ENCODE results near the gene LYL1.

Gene LYL1

DNA sequence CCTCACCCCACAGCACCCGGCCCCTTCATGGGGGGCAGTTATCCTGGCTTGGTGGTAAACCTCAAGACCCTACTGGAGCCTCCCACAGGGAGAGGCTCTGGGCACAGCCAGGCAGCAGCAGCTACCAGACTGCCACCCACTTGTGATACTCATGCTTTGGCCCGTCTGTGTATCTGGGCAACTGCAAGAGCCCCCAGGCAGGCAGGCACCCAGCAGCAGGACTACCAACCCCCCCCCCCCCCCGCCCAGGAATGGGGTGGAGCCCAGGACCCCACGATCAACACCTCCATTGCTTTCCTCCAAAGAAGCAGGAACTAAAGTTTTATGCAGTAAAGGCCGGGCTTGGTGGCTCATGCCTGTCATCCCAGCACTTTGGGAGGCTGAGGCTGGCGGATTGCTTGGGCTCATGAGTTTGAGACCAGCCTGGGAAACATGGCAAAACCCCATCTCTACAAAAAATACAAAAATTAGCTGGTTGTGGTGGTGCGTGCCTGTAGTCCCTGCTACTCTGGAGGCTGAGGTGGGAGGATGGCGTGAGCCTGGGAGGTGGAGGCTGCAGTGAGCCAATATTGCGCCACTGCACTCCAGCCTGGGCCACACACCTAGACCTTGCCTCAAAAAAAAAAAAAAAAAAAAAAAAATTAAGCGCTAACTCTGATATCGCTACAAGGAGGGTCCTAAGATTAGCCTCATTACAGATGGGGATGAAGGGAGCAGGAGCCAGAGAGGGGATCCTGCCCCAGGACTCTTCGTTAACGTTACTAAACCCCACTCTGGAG is 1.1 kb upstream of the LYL1 start:
- no peak overlapping the region for H2BK5ac ChIP-seq (ENCODE audit: low read depth, low read length, poor library complexity, severe bottlenecking)
- H3K9ac ChIP-seq (ENCODE audit: low read length), result peak overlapping the region; percentile 70
- H3K23ac ChIP-seq (ENCODE audit: low read length in 2 of 2), result no peak overlapping the region
- H2BK12ac ChIP-seq (ENCODE audit: low read length in 2 of 2), result peak overlapping the region in 1 of 2 experiments; percentile 54
- no peak overlapping the region for H2AFZ ChIP-seq (ENCODE audit: low read depth, low read length)
- no peaks in the 10 kb centered on the region for H3K9me3 ChIP-seq (ENCODE audit: control insufficient read depth, low read length)
- H3K27me3 ChIP-seq (ENCODE audit: control insufficient read depth in 1 of 2, insufficient read depth in 1 of 2, low read length in 2 of 2), result peaks cover 0 to 11% of the 10 kb centered on the region in 2 experiments
- H4K91ac ChIP-seq (ENCODE audit: low read length), result no peak overlapping the region
- no peak overlapping the region for H3K27ac ChIP-seq (ENCODE audit: low read length, poor library complexity, severe bottlenecking)
- no peak overlapping the region for H3K4me2 ChIP-seq (ENCODE audit: low read length, poor library complexity, severe bottlenecking)
- H3K18ac ChIP-seq (ENCODE audit: low read depth in 1 of 2, low read length in 2 of 2), result no peak overlapping the region
- no peak overlapping the region for H3K4ac ChIP-seq (ENCODE audit: low read depth in 1 of 2, low read length in 2 of 2)
- no peak overlapping the region for H2AK5ac ChIP-seq (ENCODE audit: low read length, severe bottlenecking)
- 95% methylated on average over 8 of the region's 13 CpGs for WGBS
- H3K36me3 ChIP-seq (ENCODE audit: control insufficient read depth in 1 of 2, insufficient read depth in 2 of 2, low read depth in 1 of 2, low read length in 2 of 2), result peaks cover 11 to 35% of the 10 kb centered on the region in 2 experiments
- no peak overlapping the region for H2BK15ac ChIP-seq (ENCODE audit: low read depth, poor library complexity, severe bottlenecking)
- H3K14ac ChIP-seq (ENCODE audit: low read length in 2 of 2), result no peak overlapping the region
- H2BK120ac ChIP-seq (ENCODE audit: low read depth, low read length), result no peak overlapping the region
- peak overlapping the region; percentile 55 for H4K8ac ChIP-seq (ENCODE audit: low read length)
- no peak overlapping the region for H3K4me3 ChIP-seq (ENCODE audit: insufficient read depth in 1 of 2, low read depth in 1 of 2, low read length in 2 of 2)
- peaks cover 4% of the 10 kb centered on the region for H3K79me1 ChIP-seq (replicated peaks; ENCODE audit: low read length, poor library complexity, severe bottlenecking)
- no peak for DNase-seq
- peaks cover 18% of the 10 kb centered on the region for H3K4me1 ChIP-seq (ENCODE audit: control insufficient read depth, insufficient read depth, low read depth, low read length)

DNA sequence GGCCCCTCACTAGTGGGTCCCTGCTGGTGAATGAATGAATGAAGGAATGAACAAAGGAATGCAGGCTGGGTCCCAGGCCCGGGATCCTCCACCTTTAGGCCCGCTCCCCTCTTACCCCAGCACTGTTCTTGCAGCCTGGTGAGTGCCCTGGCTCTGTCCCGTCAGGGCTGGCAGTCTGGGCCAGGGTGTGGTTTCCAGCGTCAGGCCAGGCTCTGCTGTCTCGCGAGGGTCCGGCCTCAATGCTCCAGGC is 317 bp downstream of the LYL1 start:
- peak overlapping the region in 1 of 2 experiments; percentile 68 for H3K4ac ChIP-seq (ENCODE audit: low read depth in 1 of 2, low read length in 2 of 2)
- peak overlapping the region; percentile 7 for H2BK120ac ChIP-seq (ENCODE audit: low read depth, low read length)
- peak overlapping the region; percentile 90 for H3K4me2 ChIP-seq (ENCODE audit: low read length, poor library complexity, severe bottlenecking)
- H3K4me3 ChIP-seq (ENCODE audit: insufficient read depth in 1 of 2, low read depth in 1 of 2, low read length in 2 of 2), result peak overlapping the region; percentile 49 to 57
- peak overlapping the region; percentile 44 for H2AK5ac ChIP-seq (ENCODE audit: low read length, severe bottlenecking)
- no peaks in the 10 kb centered on the region for H3K9me3 ChIP-seq (ENCODE audit: control insufficient read depth, low read length)
- H3K18ac ChIP-seq (ENCODE audit: low read depth in 1 of 2, low read length in 2 of 2), result peak overlapping the region; percentile 81 to 95
- peaks cover 0 to 25% of the 10 kb centered on the region in 2 experiments for H3K27me3 ChIP-seq (ENCODE audit: control insufficient read depth in 1 of 2, insufficient read depth in 1 of 2, low read length in 2 of 2)
- H4K91ac ChIP-seq (ENCODE audit: low read length), result peak overlapping the region; percentile 20
- peak overlapping the region in 1 of 2 experiments; percentile 34 for H3K23ac ChIP-seq (ENCODE audit: low read length in 2 of 2)
- H4K8ac ChIP-seq (ENCODE audit: low read length), result peak overlapping the region; percentile 33
- H3K14ac ChIP-seq (ENCODE audit: low read length in 2 of 2), result peak overlapping the region in 1 of 2 experiments; percentile 53
- no peak overlapping the region for H2BK15ac ChIP-seq (ENCODE audit: low read depth, poor library complexity, severe bottlenecking)
- H3K9ac ChIP-seq (ENCODE audit: low read length), result peak overlapping the region; percentile 70
- no peak overlapping the region for H3K27ac ChIP-seq (ENCODE audit: low read length, poor library complexity, severe bottlenecking)
- H3K36me3 ChIP-seq (ENCODE audit: control insufficient read depth in 1 of 2, insufficient read depth in 2 of 2, low read depth in 1 of 2, low read length in 2 of 2), result peaks cover 3 to 30% of the 10 kb centered on the region in 2 experiments
- peak overlapping the region in 1 of 2 experiments; percentile 51 for H2BK12ac ChIP-seq (ENCODE audit: low read length in 2 of 2)
- peak overlapping the region; percentile 79 for H2AFZ ChIP-seq (ENCODE audit: low read depth, low read length)
- H2BK5ac ChIP-seq (ENCODE audit: low read depth, low read length, poor library complexity, severe bottlenecking), result no peak overlapping the region
- peaks cover 24% of the 10 kb centered on the region for H3K4me1 ChIP-seq (ENCODE audit: control insufficient read depth, insufficient read depth, low read depth, low read length)
- peaks cover 2% of the 10 kb centered on the region for H3K79me1 ChIP-seq (replicated peaks; ENCODE audit: low read length, poor library complexity, severe bottlenecking)
- peak; percentile 43 for DNase-seq
- WGBS, result 17% methylated on average over 7 of the region's 7 CpGs

DNA sequence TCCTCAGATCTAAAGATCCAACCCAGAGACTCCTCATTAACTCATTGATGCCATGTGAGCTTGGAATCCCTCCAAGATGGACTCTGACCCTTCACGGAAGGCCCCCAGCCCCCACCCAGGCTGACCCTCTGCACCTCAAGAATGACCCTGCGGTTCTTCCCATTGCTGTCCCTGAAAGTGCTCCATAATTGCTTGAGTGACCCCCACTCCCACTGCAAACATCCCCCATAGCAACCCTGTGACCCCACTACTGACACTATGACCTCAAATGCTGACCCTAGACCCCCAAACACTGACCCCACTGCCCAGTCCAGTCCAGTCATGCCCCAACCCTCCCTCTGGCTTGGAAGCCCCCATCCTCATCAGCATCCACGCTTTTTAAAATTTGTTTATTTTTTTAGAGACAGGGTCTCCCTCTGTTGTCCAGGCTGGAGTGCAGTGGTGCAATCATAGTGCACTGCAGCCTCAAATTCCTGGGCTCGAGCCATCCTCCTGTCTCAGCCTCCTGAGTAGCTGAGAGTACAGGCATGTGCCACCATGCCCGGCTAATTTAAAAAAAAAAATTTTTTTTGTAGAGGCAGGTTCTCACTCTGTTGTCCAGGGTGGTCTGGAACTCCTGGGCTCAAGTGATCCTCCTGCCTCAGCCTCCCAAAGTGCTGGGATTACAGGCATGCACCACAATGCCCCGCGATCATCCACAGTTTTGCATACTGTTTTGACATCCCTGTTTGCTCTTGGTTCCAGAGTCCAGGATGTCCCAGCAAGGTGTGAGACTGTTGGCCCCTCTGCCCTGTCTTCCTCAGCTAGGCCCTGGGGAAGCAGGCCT is 855 bp downstream of the LYL1 start:
- H2AFZ ChIP-seq (ENCODE audit: low read depth, low read length), result peak overlapping the region; percentile 79
- no peak overlapping the region for H3K27ac ChIP-seq (ENCODE audit: low read length, poor library complexity, severe bottlenecking)
- peaks cover 2% of the 10 kb centered on the region for H3K79me1 ChIP-seq (replicated peaks; ENCODE audit: low read length, poor library complexity, severe bottlenecking)
- H3K36me3 ChIP-seq (ENCODE audit: control insufficient read depth in 1 of 2, insufficient read depth in 2 of 2, low read depth in 1 of 2, low read length in 2 of 2), result peaks cover 0 to 26% of the 10 kb centered on the region in 2 experiments
- peaks cover 0 to 27% of the 10 kb centered on the region in 2 experiments for H3K27me3 ChIP-seq (ENCODE audit: control insufficient read depth in 1 of 2, insufficient read depth in 1 of 2, low read length in 2 of 2)
- H3K4me1 ChIP-seq (ENCODE audit: control insufficient read depth, insufficient read depth, low read depth, low read length), result peaks cover 24% of the 10 kb centered on the region
- H3K23ac ChIP-seq (ENCODE audit: low read length in 2 of 2), result peak overlapping the region in 1 of 2 experiments; percentile 34
- H2BK12ac ChIP-seq (ENCODE audit: low read length in 2 of 2), result peak overlapping the region in 1 of 2 experiments; percentile 51
- H3K4ac ChIP-seq (ENCODE audit: low read depth in 1 of 2, low read length in 2 of 2), result no peak overlapping the region
- no peaks in the 10 kb centered on the region for H3K9me3 ChIP-seq (ENCODE audit: control insufficient read depth, low read length)
- H2BK5ac ChIP-seq (ENCODE audit: low read depth, low read length, poor library complexity, severe bottlenecking), result no peak overlapping the region
- WGBS, result 91% methylated on average over 7 of the region's 7 CpGs
- peak overlapping the region; percentile 33 for H4K8ac ChIP-seq (ENCODE audit: low read length)
- no peak for DNase-seq
- peak overlapping the region; percentile 49 to 57 for H3K4me3 ChIP-seq (ENCODE audit: insufficient read depth in 1 of 2, low read depth in 1 of 2, low read length in 2 of 2)
- no peak overlapping the region for H2BK15ac ChIP-seq (ENCODE audit: low read depth, poor library complexity, severe bottlenecking)
- no peak overlapping the region for H4K91ac ChIP-seq (ENCODE audit: low read length)
- peak overlapping the region in 1 of 2 experiments; percentile 53 for H3K14ac ChIP-seq (ENCODE audit: low read length in 2 of 2)
- peak overlapping the region; percentile 70 for H3K9ac ChIP-seq (ENCODE audit: low read length)
- H2AK5ac ChIP-seq (ENCODE audit: low read length, severe bottlenecking), result peak overlapping the region; percentile 44
- peak overlapping the region; percentile 81 to 95 for H3K18ac ChIP-seq (ENCODE audit: low read depth in 1 of 2, low read length in 2 of 2)
- H2BK120ac ChIP-seq (ENCODE audit: low read depth, low read length), result peak overlapping the region; percentile 7
- H3K4me2 ChIP-seq (ENCODE audit: low read length, poor library complexity, severe bottlenecking), result no peak overlapping the region

Measured in mesenchymal stem cell (in vitro differentiated cells and primary cell).